ENCODE data around the gene HTR4. TPM values are rescaled to one million over a fixed set of nuclear protein-coding genes. Genes with fewer than 3 reads are reported as not detected.
A peak's percentile ranks its signal among the peaks of the same experiment; 100 is the strongest.

Gene HTR4
- total and polyA plus RNA-seq, 2 donors (not counting 1 experiment from before 2014, with no cell fraction given), result not detected

GRCh38 chr5:148446611-148447010 lies 207.7 kb downstream of the HTR4 start:
- Histone ChIP-seq H3K4me1 (ENCODE audit: control insufficient read depth, extremely low read depth, insufficient read depth, low read length) (no peaks in the 10 kb centered on the region), H2AFZ (ENCODE audit: low read length) (no peak overlapping the region)

DNA sequence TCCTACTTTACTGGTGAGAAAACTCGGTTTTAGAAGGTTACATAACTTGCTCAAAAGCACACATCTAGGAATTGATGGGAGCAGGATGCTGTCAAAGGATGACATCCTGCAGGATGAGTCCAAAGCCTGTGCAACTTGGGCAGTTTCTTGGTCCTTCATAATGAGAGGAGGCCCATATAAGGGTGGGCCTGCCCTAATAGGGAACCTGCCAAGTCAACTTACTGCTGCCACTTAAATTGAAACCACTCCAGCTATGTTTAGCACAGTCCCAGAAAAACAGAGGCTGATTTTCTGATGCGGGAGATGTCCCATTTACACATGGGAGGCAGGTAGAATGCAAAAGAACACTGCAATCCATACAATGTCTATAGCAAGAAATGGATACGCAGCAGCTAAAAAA lies 208.7 kb downstream of the HTR4 start:
- H3K4me2 ChIP-seq (ENCODE audit: extremely low read depth, insufficient read depth, low read length), result no peak overlapping the region
- H3K4me3 ChIP-seq (replicated peaks in 1 of 4; ENCODE audit: control extremely low read depth in 1 of 4, insufficient read depth in 1 of 4, low read depth in 3 of 4, low read length in 4 of 4), result no peak overlapping the region
- TF ChIP-seq EZH2 (IDR thresholded peaks at IDR 0.05; ENCODE audit: low read length, missing control alignments), result no peak
- TF ChIP-seq CTCF (conservative IDR thresholded peaks at IDR 0.05 in 1 of 2, IDR thresholded peaks at IDR 0.05 in 1 of 2; ENCODE audit: low read depth in 1 of 2, low read length in 2 of 2), result no peak
- H4K20me1 ChIP-seq (ENCODE audit: control insufficient read depth, extremely low read depth, insufficient read depth, low read length), result no peaks in the 10 kb centered on the region
- no peak for DNase-seq (ENCODE audit: low read depth in 2 of 2)
- no peak overlapping the region for H3K27ac ChIP-seq (ENCODE audit: insufficient read depth, low read length)
- H3K27me3 ChIP-seq (ENCODE audit: control insufficient read depth, insufficient read depth, low read length), result no peaks in the 10 kb centered on the region
- no peaks in the 10 kb centered on the region for H3K4me1 ChIP-seq (ENCODE audit: control insufficient read depth, extremely low read depth, insufficient read depth, low read length)
- no peaks in the 10 kb centered on the region for H3K9me3 ChIP-seq (ENCODE audit: control insufficient read depth, insufficient read depth, low read depth, low read length)
- no peak overlapping the region for H2AFZ ChIP-seq (ENCODE audit: low read length)
- H3K9ac ChIP-seq (ENCODE audit: insufficient read depth, low read length), result no peak overlapping the region
- H3K36me3 ChIP-seq (ENCODE audit: control insufficient read depth, insufficient read depth, low read length), result peaks cover 3% of the 10 kb centered on the region
- H3K79me2 ChIP-seq (ENCODE audit: control insufficient read depth, insufficient read depth, low read length), result no peaks in the 10 kb centered on the region

More at GRCh38 chr5:148446611-148447010, 207.7 kb downstream of the HTR4 start:
- Histone ChIP-seq H3K4me3 (replicated peaks in 1 of 4; ENCODE audit: control extremely low read depth in 1 of 4, insufficient read depth in 1 of 4, low read depth in 3 of 4, low read length in 4 of 4) (no peak overlapping the region), H3K27me3 (ENCODE audit: control insufficient read depth, insufficient read depth, low read length) (no peaks in the 10 kb centered on the region), H3K9ac (ENCODE audit: insufficient read depth, low read length) (no peak overlapping the region), H3K36me3 (ENCODE audit: control insufficient read depth, insufficient read depth, low read length) (peaks cover 2% of the 10 kb centered on the region), H4K20me1 (ENCODE audit: control insufficient read depth, extremely low read depth, insufficient read depth, low read length) (no peaks in the 10 kb centered on the region), H3K79me2 (ENCODE audit: control insufficient read depth, insufficient read depth, low read length) (no peaks in the 10 kb centered on the region), H3K4me2 (ENCODE audit: extremely low read depth, insufficient read depth, low read length) (no peak overlapping the region), H3K9me3 (ENCODE audit: control insufficient read depth, insufficient read depth, low read depth, low read length) (no peaks in the 10 kb centered on the region), H3K27ac (ENCODE audit: insufficient read depth, low read length) (no peak overlapping the region)
- no peak for DNase-seq (ENCODE audit: low read depth in 2 of 2)
- TF ChIP-seq CTCF (conservative IDR thresholded peaks at IDR 0.05 in 1 of 2, IDR thresholded peaks at IDR 0.05 in 1 of 2; ENCODE audit: low read depth in 1 of 2, low read length in 2 of 2) (no peak), EZH2 (IDR thresholded peaks at IDR 0.05; ENCODE audit: low read length, missing control alignments) (no peak)

DNA sequence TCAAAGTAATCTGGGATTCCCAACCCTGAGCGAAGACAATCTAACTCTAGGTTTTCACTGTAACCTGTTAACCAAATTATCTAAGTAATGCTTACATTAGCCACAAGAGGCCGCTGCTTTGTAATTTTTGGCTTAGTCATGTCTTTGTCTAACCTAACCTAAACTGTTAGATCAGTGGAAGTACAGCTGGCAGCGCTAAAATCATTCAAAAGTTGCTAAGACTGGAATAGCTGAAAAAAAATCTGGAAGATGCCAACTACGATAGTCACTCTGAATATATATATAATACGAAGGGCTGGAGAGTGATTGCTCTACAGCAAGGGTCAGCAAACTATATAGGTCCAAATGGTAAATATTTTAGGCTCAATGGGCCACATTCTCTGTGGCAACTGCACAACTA lies 210.3 kb downstream of the HTR4 start:
- no peak overlapping the region for H2AFZ ChIP-seq (ENCODE audit: low read length)
- no peaks in the 10 kb centered on the region for H3K4me1 ChIP-seq (ENCODE audit: control insufficient read depth, extremely low read depth, insufficient read depth, low read length)
- H3K9ac ChIP-seq (ENCODE audit: insufficient read depth, low read length), result no peak overlapping the region
- H3K9me3 ChIP-seq (ENCODE audit: control insufficient read depth, insufficient read depth, low read depth, low read length), result no peaks in the 10 kb centered on the region
- no peak overlapping the region for H3K27ac ChIP-seq (ENCODE audit: insufficient read depth, low read length)
- H3K79me2 ChIP-seq (ENCODE audit: control insufficient read depth, insufficient read depth, low read length), result no peaks in the 10 kb centered on the region
- TF ChIP-seq EZH2 (IDR thresholded peaks at IDR 0.05; ENCODE audit: low read length, missing control alignments) (no peak), CTCF (conservative IDR thresholded peaks at IDR 0.05 in 1 of 2, IDR thresholded peaks at IDR 0.05 in 1 of 2; ENCODE audit: low read depth in 1 of 2, low read length in 2 of 2) (peak; percentile 59 to 61)
- no peak overlapping the region for H3K4me2 ChIP-seq (ENCODE audit: extremely low read depth, insufficient read depth, low read length)
- H4K20me1 ChIP-seq (ENCODE audit: control insufficient read depth, extremely low read depth, insufficient read depth, low read length), result no peaks in the 10 kb centered on the region
- no peaks in the 10 kb centered on the region for H3K27me3 ChIP-seq (ENCODE audit: control insufficient read depth, insufficient read depth, low read length)
- DNase-seq (ENCODE audit: low read depth in 2 of 2), result peak; percentile 61 to 82
- no peak overlapping the region for H3K4me3 ChIP-seq (replicated peaks in 1 of 4; ENCODE audit: control extremely low read depth in 1 of 4, insufficient read depth in 1 of 4, low read depth in 3 of 4, low read length in 4 of 4)
- H3K36me3 ChIP-seq (ENCODE audit: control insufficient read depth, insufficient read depth, low read length), result peaks cover 3% of the 10 kb centered on the region
